ENCODE measurements around the gene KIF18B. TPM values are rescaled to one million over a fixed set of nuclear protein-coding genes. Genes with fewer than 3 reads are reported as not detected.

KIF18B gene
- total RNA-seq, 1 donor from 2014 or later, result 0.13 TPM

DNA sequence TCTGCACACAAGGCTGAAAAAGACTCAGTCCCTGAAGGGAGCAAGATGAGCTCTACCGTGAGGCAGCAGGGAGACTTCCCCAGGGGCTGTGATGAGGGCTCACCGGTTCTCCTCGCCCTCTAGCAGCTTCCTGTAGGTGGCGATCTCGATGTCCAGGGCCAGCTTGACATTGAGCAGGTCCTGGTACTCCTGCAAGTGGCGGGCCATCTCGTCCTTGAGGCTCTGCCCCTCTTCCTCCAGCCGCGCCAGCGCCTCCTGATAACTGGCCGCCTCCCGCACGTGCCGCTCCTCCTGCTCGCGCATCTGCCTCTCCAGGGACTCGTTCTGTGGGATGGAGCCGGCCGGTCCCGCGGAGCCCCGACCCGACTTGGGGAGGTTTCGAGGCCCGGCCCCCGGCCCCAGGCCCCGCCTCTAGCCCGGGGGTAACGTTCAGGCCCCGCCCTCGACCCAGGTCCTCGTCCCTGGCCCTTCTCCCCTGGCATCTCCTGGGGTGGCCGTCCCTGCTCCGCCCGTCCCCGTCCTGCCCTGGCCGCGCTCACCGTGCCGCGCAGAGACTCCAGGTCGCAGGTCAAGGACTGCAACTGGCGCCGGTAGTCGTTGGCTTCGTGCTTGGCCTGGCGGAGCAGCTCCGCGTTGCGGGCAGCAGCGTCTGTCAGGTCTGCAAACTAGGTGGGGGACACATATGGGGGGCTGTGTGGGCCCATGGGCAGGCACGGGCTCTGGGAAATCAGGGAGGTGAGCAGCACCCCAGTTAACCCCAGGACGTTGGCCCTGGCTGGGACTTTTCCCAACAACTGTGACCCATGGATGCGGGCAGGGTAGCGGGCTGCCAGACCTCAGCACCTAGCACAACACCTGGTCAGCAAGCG is 36.2 kb downstream of the KIF18B start:
- intact Hi-C loops (cut with DNase I), result no loop called here
- DNase-seq (ENCODE audit: low spot score), result peak; percentile 83

DNA sequence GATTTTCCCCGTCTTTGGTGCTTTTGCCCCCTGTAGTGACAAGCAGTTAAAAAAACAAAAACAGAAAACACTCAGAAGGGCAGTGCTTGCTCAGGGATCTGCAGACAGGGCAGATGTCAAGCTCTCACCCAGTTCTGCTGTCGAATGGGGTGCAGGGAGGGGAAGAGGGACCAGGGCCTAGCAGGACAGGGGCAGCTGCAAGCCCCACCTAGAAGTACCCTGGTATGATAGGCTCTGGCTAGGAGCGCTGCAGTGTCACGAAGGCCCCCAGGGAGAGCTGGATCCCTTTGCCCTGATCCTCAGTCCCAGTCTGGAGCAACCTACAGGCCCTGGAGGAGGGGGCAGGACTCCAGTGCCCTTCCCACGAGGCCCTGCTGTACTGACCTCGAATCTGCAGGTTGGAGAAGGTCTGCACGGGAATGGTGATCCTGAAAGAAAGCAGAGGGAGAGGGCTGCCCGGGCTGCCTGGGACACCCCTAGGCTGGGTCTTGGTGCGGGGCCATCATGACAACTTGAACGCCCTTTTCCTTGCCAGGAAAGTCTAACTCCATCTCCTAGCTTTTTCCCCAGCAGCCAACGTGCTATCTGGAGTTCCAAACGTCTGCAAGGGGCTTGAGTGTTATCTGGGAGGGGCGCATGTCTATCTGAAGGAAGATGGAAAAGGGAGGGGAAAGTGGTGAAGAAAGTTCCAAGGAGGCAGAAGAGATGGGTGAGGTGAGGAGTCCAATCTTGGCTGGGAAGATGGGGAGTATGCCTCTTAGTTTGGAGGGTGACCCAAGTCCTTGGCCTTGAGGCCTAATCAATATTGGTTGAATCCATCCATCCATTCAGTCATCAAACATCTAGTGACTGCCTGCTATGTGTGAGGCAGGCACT is 37.1 kb downstream of the KIF18B start:
- no peak for DNase-seq (ENCODE audit: low spot score)
- intact Hi-C loops (cut with DNase I), result no loop called here

DNA sequence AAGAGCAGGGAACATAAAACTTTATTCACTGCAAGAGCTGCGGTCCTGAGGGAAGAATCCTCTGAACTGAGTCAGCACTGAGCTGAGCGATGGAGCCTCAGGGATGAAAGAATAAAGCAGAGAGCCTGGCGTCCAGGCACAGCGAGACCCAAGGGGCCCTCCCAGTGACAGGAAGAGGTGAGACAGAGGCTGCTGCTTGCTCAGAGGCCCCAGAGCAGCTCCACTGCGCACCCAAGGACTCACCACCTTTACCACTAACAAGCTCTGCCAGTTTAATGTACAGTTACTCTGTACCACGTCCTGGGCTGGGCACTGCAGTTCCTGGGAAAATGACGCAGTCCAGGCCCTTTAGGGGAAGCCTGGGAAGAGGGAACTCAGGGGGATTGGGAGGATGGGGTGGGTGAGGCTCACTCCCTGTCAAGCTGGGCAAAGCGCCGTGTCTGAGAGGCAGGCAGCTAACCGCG is 37.9 kb downstream of the KIF18B start:
- intact Hi-C loops (cut with DNase I), result no loop called here
- DNase-seq (ENCODE audit: low spot score), result no peak

- no peak for DNase-seq (ENCODE audit: low spot score)
- intact Hi-C loops (cut with DNase I), result no loop called here
Measured at GRCh38 chr17:44908761-44909326, 38.7 kb downstream of the KIF18B start.

- no peak for DNase-seq (ENCODE audit: low spot score)
- intact Hi-C loops (cut with DNase I), result no loop called here
Measured at GRCh38 chr17:44907729-44908470, 39.7 kb downstream of the KIF18B start.

GRCh38 chr17:44906763-44907728 is 40.5 kb downstream of the KIF18B start:
- no peak for DNase-seq (ENCODE audit: low spot score)
- intact Hi-C loops (cut with DNase I), result no loop called here

- intact Hi-C loops (cut with DNase I), result no loop called here
- no peak for DNase-seq (ENCODE audit: low spot score)
Measured at GRCh38 chr17:44906010-44906646, 41.4 kb downstream of the KIF18B start.

GRCh38 chr17:44905006-44906000 is 42.3 kb downstream of the KIF18B start:
- DNase-seq (ENCODE audit: low spot score), result no peak
- intact Hi-C loops (cut with DNase I), result no loop called here

DNA sequence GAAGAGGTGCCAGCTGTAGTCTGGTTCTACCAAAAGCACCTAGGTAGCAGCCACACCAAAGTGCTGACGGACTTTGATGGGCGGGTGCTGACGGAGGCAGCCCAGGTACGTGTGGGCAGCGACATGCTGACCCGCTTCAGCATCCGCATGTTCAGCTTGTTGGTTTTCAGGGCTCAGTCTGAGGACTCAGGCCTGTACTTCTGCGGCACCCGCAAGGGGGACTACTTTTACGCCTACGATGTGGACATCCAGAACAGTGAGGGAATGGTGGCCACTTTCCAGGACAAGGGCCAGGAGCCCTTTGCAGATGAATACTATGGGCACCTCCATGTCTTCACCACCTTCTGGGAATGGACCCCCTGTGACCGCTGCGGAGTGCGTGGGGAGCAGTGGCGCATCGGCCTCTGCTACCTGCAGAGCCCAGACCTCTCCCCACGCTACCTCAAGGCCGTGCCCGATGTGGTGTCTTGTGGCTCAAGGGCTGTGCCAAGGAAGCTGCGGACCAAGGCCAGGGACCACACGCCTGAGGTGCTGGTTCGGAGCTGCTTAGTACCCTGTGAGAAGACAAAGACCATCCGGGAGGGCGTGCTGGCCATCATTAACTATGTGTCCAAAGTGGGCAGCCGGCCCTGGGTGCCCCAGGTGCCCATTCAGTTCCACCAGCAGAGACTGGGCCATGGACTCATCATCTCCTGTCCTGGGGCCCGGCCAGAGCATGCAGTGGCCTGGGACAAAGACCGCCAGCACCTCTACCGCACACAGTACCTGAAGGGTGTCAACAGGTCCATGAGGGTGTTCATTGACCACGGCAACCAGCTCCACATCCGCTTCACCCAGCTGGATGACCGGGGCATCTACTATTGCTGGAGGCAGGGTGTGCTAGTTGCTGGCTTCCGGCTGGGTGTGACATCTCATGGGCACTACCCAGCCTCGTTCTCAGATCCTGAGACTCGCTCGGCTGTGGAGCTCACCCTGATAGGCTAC is 43.3 kb downstream of the KIF18B start:
- intact Hi-C loops (cut with DNase I), result no loop called here

DNA sequence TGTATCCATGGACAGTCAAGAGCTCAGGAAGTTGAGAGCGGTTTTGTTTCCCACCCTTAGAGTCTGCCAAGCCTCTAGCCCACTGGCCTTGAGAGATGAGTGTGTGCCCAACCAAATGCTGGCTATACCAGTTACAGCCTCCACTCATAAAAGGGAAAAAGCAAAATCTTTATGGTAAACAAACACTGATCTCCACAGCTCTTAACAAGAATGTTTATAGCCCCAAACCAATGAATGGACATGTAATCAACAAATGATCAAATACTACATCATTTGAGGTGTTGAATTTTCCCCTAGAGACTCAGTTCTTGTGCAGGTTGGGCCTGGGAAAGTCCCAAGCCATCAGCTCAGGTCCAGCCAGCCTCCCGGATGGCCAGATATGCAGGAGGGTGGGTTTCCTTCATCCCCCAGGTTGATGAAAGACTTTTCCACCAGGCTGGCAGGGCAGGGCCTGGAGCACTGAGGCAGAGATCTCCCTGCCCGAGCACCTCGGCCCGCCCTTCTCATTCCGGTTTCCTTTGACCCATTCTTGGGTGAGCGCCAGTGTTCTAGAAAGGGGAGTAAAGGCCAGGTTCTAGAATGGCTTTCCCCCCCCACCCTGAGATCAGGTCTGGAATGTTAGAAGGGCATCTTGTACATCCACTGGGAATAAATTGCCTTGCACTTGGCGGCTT is 44.4 kb downstream of the KIF18B start:
- no peak for DNase-seq (ENCODE audit: low spot score)
- intact Hi-C loops (cut with DNase I), result no loop called here

More for the DNA sequence above, 43.3 kb downstream of the KIF18B start:
- no peak for DNase-seq (ENCODE audit: low spot score)

DNA sequence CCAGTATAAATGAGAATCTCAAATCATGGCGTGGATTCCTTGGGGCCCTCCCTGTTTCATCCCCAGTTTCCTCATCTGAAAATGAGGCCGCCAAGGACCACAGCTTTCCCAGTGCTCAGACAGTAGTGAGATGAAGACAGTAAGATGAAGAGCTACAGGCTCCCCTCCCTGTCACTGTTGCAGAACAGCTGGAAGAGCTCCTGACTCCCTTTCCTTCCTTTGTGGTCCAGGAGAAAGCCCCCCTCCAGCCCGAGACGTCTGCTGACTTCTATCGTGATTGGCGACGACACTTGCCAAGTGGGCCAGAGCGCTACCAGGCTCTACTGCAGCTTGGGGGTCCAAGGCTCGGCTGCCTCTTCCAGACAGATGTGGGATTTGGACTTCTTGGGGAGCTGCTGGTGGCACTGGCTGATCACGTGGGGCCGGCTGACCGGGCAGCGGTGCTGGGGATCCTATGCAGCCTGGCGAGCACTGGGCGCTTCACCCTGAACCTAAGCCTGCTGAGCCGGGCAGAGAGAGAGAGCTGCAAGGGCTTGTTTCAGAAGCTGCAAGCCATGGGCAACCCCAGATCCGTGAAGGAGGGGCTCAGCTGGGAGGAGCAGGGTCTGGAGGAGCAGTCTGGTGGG is 45.3 kb downstream of the KIF18B start:
- no peak for DNase-seq (ENCODE audit: low spot score)
- intact Hi-C loops (cut with DNase I), result no loop called here

DNA sequence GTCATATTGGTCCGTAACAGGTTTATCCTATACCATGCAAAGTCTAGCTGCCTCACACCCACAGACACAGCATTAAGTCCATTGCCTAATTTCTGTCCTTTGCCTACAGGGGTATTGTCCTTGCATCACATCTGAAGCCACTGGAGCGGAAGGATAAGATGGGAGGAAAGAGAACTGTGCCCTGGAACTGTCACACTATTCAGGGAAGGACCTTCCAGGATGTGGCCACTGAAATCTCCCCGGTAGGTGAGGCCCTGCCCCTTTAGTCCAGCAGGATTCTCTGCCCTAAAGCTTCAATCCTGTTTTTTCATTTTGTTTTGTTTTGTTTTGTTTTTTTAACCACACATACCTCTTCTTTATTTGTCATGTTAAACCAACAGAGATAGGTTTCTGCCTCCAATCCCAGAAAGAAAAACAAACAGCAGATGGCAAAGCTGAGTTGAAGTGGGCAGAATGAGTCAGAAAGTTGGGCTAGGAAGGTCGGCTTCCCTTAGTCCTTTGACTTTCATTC is 46.1 kb downstream of the KIF18B start:
- intact Hi-C loops (cut with DNase I), result no loop called here
- no peak for DNase-seq (ENCODE audit: low spot score)

- intact Hi-C loops (cut with DNase I), result no loop called here
- no peak for DNase-seq (ENCODE audit: low spot score)
Measured at GRCh38 chr17:44900894-44901293, 46.7 kb downstream of the KIF18B start.

GRCh38 chr17:44899074-44899782 is 48.3 kb downstream of the KIF18B start, which contains the start of gene EFTUD2:
Gene EFTUD2, minus strand, starts transcription at chr17:44899445. Its CDS starts 4,924 bp downstream, at chr17:44894521.
- intact Hi-C loops (cut with DNase I), result no loop called here

More at GRCh38 chr17:44899074-44899782, 48.3 kb downstream of the KIF18B start, which contains the start of gene EFTUD2:
- peak; percentile 97 for DNase-seq (ENCODE audit: low spot score)
